Measurements from ENCODE around the gene PGM2L1.
"Not testable (repeated sequence)": the region's sequence is repeated elsewhere in the genome, so short reads cannot be mapped to it uniquely, and the experiment has no call there.

PGM2L1 gene

GRCh38 chr11:74338963-74339362, 59.3 kb downstream of the PGM2L1 start:
- no peak for DNase-seq (ENCODE audit: low read depth, low spot score)

DNA sequence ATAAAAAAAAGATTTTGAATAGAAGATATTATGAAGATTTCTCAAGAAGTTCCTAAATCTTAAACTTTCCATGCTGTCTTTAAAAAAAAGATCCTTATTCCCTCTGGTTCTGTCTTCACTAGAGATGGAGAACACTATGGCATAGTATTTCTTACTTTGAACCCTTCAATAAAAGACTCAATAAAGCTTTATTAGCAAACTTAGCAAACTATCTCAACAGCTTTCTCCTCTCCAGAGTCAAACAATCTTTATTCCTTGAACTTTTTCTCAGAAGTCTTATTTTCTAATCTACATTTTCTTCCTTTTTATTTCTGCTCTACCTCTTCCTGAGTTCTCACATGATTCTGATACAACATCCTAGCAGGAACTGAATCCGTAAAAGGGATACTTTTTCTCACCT, 65.0 kb downstream of the PGM2L1 start:
- DNase-seq (ENCODE audit: low read depth, low spot score), result no peak

GRCh38 chr11:74332291-74332690, 65.9 kb downstream of the PGM2L1 start:
- no peak for DNase-seq (ENCODE audit: low read depth, low spot score)

DNA sequence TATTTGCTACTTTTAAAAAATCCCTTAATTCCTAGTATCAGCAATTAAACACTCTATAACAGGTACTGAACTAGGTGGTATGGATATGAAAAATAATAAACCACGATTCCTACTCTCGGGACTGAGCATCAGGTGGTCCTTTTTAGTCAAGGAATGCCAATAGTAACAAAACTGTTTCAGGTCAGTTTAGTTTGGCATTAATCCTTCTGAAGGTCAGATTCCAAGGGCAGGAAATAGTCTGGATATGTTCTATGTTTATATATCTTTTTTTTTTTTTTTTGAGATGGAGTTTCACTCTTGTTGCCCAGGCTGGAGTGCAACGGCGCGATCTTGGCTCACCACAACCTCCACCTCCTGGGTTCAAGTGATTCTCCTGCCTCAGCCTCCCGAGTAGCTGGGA, 67.2 kb downstream of the PGM2L1 start:
- not testable (repeated sequence) for DNase-seq (ENCODE audit: low read depth, low spot score)

DNA sequence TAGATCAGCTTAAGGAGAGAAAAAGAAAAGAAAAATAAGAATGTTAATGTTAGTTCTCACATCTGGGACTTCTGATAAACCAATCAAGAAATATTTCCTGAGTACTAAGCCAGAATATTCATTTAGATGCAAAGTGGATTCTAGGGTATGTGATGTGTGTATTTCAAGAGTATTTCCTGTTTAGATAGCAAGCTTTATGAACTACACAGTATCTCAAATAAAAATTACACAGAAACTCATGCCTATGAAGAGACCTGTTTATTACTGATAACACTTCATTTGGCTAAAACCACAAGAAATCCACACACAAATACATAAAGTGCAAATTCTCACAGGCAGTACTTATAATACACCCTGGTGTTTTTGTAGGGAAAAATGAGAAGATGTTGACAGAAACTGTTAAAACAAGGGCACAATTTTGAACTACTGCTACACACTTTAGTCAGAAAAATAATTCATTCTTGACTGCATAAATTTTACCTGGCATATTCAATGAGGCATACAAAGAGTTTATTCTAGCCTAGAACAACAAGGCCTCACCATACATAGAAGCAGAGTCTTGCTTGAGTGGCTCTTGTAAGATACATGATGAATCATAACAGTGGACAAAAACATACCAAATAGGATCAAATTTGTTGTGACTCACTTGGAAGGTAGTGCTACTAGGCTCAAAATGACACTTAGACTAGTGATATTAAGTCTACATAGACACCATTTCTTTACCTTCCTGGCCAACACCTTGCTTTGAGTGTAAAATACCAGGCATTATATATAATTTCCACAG, 68.0 kb downstream of the PGM2L1 start:
- peak; percentile 59 for DNase-seq (ENCODE audit: low read depth, low spot score)

GRCh38 chr11:74327076-74327475, 71.2 kb downstream of the PGM2L1 start:
- DNase-seq (ENCODE audit: low read depth, low spot score), result no peak

GRCh38 chr11:74326665-74327064, 71.6 kb downstream of the PGM2L1 start:
- no peak for DNase-seq (ENCODE audit: low read depth, low spot score)

- peak; percentile 96 for DNase-seq (ENCODE audit: low read depth, low spot score)
These were observed 72.3 kb downstream of the PGM2L1 start for GRCh38 chr11:74325649-74326645.

GRCh38 chr11:74322667-74323066, 75.6 kb downstream of the PGM2L1 start:
- DNase-seq (ENCODE audit: low read depth, low spot score), result no peak

GRCh38 chr11:74321487-74322188, 76.6 kb downstream of the PGM2L1 start:
- DNase-seq (ENCODE audit: low read depth, low spot score), result peak; percentile 61

DNA sequence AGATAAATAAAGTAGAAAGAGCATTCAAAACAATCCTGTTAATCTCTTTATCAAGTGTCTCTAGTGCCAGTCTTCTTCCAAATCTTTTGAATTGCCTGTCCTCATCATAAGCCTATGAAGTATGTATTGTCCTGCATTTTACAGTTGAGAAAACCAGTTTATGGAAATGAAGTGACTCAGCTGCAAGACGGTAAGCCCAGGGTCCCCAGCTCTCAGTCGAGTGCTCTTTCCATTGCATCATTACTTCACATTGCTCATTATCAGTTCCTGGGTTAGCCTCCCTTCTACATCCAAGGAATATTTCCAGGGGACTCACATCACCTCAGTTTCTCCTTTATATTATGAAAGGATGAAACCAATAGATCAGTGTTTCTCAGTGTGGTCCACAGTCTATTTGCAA, 77.7 kb downstream of the PGM2L1 start:
- no peak for DNase-seq (ENCODE audit: low read depth, low spot score)

DNA sequence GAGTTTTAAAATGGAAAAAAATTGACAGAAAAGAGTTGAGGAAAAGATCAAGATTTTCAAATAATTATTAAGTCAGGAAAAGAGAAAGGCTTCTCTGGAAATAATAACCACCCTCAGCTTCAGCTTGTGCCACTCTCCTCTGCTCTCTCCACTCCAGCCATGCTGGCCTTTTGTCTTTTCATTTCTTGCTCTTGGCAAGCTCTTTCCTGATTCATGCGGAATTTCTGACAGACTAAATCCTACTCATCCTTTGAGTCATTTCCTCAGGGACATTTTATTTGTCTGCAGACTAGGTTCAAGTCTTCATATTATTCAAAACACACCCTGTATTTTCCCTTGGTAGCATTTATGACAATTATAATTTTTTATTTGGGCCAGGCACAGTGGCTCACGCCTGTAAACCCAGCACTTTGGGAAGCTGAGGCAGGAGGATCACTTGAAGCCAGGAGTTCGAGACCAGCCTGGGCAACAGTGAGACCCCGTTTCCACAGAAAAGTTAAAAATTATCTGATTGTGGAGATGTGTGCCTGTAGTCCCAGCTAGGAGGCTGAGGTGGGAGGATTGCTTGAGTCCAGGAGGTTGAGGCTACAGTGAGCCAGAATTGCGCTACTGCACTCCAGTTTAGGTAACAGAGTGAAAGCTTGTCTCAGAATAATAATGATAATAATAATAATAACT, 79.0 kb downstream of the PGM2L1 start:
- DNase-seq (ENCODE audit: low read depth, low spot score), result peak; percentile 76

DNA sequence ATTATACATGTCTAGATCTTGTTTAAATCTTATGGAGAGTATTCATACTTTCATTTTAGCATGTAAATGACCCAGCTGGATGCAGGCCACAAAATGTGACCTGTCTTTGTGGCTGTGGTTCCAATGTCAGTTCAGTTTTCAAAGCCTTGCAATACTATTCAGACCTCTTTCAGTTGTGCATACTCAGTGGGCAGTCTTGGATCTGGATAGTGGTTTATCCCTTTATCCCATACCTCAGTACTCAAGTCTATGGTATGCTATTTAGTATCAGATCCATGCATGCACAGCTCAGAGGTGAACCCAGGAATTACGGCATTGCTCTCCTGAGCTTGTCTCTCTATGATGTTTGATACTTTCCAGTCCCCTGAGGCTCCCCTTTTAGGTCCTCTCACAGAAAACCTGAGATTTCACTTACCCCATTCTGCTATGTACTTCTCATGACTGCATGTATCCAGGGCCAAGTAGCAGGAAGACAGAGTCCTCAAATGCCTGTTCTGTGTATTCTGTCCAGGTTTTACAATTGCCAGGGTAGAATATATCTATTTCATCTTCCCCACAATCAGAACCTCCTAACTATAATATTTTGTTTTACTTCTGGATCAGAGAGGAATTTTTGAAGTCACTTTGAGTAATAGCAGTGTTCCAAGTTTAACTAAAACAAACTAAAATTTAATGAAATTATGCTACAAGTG, 79.8 kb downstream of the PGM2L1 start:
- peak; percentile 60 for DNase-seq (ENCODE audit: low read depth, low spot score)

DNA sequence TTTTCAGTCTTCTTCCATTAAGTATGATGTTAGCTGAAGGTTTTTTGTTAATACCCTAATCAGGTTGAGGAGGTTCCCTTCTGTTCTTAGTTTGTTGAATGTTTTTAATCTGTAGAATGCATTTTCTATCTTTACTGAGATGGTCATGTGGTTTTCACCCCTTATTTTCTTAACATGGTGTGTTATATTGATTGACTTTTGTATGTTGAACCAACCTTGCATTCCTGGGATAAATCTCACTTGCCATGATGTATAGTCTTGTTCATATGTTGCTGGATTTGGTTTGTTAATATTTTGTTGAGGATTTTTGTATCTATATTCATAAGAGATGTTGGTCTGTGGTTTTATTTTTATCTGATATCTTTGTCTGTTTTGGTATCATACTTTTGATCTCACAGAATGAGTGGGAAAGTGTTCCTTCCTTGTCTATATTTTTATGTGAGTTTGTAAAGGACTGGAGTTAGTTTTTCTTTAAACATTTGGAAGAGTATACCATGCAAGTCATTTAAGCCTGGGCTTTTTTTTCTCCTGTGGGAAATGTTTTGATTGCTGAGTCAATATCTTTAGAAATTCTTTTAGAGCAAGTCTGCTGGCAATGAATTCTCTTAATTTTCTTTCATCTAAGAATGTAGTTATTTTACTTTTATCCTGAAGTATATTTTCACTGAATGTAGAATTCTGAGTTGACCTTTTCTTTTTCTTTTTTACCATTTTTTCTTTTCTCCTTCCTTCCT, 81.3 kb downstream of the PGM2L1 start:
- peak; percentile 49 for DNase-seq (ENCODE audit: low read depth, low spot score)

DNA sequence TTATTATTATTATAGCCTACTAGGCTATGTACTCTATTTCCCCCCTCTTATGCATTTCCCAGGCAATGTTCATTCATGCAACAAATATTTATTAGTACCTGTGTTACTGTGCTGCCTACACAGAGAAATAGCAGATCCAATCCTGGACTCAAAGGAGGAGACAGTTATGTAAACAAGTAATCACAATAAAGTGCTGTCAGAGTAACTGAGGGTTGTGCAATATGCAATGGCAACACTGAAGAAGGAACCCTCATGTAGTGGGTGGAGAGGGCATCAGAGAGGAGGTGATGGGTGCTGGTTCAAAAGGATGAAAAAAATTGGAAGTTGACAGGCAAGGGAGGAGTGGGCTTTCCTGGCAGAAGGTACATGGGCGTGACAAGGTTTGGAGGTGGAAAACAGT, 85.9 kb downstream of the PGM2L1 start:
- DNase-seq (ENCODE audit: low read depth, low spot score), result no peak

GRCh38 chr11:74311352-74311926, 86.8 kb downstream of the PGM2L1 start, which contains the start of gene P4HA3:
TSS of gene P4HA3 (minus strand) at chr11:74311640. CDS start at chr11:74311611, 29 bp downstream.
- peak; percentile 76 for DNase-seq (ENCODE audit: low read depth, low spot score)

DNA sequence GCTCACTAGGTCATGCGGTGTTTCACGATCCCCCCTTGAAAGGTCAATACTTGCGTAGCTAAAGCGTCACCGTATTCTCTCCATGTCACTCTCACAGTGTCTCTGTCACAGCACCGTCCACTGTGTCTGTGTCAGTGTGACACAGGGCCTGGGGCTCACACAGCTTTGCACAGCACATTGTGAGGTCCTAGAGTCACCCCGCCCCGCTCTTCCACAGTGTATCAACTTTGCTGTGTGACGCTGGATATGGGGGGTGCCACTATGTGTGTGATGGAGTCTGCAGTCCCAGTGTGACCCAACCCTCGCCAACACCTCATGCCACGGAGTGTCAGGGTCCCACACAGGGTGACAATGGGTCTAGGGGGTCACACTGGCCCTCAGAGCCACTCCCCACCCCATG, 87.4 kb downstream of the PGM2L1 start:
- DNase-seq (ENCODE audit: low read depth, low spot score), result no peak

- peak; percentile 88 for DNase-seq (ENCODE audit: low read depth, low spot score)
These were observed 90.8 kb downstream of the PGM2L1 start for GRCh38 chr11:74307434-74307833.

DNA sequence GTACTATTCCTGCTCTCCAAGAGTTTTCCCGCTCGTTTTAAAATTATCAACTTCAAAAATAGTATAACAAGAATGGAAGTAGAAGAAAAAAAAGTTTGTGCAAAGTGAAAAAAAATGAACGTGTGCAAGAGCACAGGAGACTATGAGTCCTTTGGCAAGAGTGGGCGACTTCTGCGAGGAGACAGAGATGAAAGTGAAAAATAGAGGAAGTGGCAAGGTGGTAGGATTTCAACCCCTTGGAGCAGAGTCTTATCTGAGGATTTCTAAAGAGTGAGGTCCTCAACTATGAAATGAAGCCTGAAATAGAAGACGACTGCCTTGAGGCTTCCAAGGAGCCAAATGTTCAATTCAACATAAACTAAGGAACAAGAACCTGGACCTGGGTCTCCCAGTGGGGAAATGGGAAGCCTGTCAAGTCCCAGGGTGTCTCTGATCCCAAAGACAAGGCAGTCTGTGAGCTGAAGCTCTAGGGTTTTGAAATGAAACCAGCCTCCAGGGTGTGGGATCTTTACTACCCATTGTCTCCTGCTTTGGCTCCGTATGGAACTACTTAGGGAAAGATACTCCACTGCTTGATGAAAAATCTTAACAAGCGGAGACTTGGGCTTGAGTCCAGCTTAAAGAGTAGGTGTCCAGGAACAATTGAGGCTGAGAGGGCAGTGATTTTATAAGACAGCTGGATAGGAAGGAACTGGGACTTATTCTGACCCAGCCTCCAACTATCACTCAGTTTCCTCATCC, 91.6 kb downstream of the PGM2L1 start:
- no peak for DNase-seq (ENCODE audit: low read depth, low spot score)
